ENCODE results near the gene CMTM8.

The CMTM8 gene

DNA sequence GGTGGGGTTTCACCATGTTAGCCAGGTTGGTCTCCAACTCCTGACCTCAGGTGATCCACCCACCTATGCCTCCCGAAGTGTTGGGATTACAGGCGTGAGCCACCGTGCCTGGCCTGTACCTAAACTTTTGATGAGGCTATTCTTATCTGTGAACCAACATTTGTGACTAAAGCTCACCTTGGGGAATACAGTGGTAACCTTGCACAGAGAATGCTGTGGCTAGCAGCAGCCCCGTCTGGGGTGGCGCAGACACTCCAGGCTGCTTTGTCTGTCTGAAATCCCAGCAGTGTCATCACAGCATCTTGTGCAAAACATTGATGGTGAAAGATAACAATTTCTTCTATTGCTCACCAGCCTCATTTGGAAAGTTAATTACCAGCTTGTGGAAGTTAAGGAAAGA, 58.9 kb downstream of the CMTM8 start:
- DNase-seq (ENCODE audit: low spot score in 2 of 2), result no peak
- H3K4me3 Mint-ChIP-seq, result no peak overlapping the region

DNA sequence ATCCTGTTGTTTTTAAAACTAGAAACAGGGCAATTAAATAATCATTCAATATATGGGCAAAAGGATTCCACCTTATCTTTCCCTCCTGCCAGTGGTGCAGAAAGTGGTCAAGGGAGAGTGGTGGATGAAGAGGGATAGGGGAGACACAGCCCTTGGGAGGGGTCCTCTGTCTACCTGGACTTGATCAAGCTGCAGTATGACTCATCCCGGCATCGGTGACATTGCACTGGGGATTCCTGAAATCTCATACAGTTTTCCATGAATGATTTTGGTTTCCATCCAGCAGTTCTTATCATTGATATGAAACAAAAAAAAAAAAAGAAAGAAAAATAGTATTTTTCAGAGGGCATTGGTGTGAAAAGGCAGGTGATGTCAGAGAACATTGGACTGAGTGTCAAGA, 62.9 kb downstream of the CMTM8 start:
- Mint-ChIP-seq H3K9me3 (no peaks in the 10 kb centered on the region), H3K27me3 (peaks cover 5% of the 10 kb centered on the region), H3K27ac (no peak overlapping the region), H3K4me1 (peaks cover 3% of the 10 kb centered on the region), H3K36me3 (no peaks in the 10 kb centered on the region), H3K4me3 (no peak overlapping the region)
- ATAC-seq (ENCODE audit: low read depth) (no peak), DNase-seq (ENCODE audit: low spot score in 2 of 2) (no peak)

More for the DNA sequence above, 58.9 kb downstream of the CMTM8 start:
- H3K36me3 Mint-ChIP-seq, result no peaks in the 10 kb centered on the region
- H3K9me3 Mint-ChIP-seq, result no peaks in the 10 kb centered on the region
- H3K4me1 Mint-ChIP-seq, result peaks cover 3% of the 10 kb centered on the region
- no peak overlapping the region for H3K27ac Mint-ChIP-seq
- peaks cover 1% of the 10 kb centered on the region for H3K27me3 Mint-ChIP-seq
- ATAC-seq (ENCODE audit: low read depth), result no peak

DNA sequence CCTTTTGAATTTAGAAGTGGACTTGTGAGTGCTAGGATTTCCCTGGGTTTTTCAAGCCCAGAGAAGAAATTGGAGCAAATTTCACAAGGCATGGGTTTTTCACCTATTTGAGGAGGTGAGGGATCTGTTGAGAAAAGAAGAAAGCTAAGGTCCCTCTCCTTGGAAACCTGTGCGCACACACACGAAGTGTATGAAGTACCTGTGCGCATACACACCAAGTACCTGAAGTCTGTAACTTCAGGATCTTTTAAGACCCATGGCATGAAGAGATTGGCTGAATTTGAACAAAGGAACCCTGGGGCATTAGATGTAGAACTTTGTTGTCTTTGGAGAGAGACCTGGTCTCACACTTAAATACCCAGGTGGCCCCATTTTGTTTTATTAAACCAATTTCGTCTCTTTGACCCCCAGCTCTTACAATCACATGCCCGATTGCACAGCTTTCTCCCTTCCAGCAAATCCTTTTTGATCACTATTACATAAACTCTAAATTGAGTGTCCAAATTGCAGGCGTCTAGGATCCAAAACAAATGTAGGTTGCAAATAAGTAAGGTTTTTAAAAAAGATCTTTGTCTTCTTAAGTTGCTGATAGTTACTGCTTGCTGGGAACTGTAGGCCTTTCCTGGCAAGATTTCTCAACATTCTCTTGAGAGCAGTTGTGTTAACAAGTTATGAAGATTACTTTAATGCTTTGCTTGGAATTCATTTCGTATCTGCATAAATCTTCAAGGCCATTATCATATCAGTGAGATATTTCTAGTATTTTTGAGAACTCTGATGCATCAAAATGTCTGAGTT, 64.3 kb downstream of the CMTM8 start:
- Mint-ChIP-seq H3K27me3 (peaks cover 10% of the 10 kb centered on the region), H3K36me3 (peaks cover 2% of the 10 kb centered on the region), H3K9me3 (no peaks in the 10 kb centered on the region), H3K4me1 (no peaks in the 10 kb centered on the region), H3K4me3 (no peak overlapping the region), H3K27ac (no peak overlapping the region)
- DNase-seq (ENCODE audit: low spot score in 2 of 2) (no peak), ATAC-seq (ENCODE audit: low read depth) (no peak)

DNA sequence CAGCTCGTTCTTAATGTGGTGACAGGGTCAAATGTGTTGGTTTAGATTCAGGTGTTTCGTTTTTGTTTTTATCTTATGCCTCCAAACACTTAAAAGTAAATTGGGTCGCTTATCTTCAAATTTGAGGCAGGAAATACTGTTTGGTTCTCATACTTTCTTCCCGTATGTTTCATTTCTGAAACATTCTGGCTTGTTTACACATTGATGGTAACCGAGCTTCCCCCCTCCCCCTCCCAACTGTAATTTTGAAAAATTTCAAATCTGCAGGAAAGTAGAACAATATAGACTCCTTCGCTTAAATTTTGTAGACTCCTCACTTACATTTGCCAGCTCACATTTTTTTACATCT, 64.9 kb downstream of the CMTM8 start:
- Mint-ChIP-seq H3K4me3 (no peak overlapping the region), H3K27ac (no peak overlapping the region), H3K36me3 (peaks cover 2% of the 10 kb centered on the region), H3K27me3 (peaks cover 10% of the 10 kb centered on the region), H3K9me3 (no peaks in the 10 kb centered on the region), H3K4me1 (no peaks in the 10 kb centered on the region)
- ATAC-seq (ENCODE audit: low read depth) (no peak), DNase-seq (ENCODE audit: low spot score in 2 of 2) (no peak)

DNA sequence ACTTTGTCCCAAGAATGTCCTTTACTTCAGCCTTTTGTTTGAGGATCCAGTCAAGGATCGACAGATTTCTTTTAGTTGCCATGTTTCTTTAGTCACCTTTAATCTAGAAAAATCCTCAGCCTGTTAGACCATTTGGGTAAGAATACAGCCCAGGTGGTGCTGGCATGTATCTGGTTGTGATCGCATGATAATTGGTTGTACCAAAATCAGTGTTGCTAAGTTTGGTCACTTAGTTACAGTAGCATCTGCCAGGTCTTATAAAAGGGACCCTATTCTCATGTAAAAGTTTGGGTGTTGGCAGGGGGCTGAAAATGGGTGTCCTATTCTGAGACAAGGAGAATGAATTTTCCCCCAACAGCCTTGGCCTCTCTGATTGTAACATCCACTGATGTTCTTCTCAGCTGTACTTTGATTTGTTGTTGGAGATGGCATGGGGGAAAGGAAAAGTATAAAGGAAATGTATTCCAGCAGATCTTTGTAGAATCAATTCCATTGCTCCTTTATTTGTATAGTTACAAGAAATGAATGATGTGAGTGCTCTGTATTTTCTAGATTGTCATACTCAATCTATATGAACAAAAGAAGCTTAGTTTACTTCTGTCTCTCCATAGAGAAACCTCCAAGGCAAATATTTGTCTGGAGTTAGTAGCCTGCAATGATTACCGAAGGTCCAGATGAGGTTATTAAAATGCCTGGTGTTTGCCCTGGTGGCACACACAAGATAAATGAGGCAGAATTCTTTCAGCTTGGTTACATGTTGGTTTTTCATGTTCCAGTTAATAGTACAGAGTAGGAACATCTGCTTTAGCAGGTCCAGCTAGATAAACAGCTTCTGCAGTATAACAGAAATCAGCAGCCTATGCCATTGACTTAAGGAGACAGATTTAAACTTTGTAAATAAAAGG, 65.7 kb downstream of the CMTM8 start:
- H3K4me1 Mint-ChIP-seq, result no peaks in the 10 kb centered on the region
- H3K27ac Mint-ChIP-seq, result no peak overlapping the region
- peaks cover 10% of the 10 kb centered on the region for H3K27me3 Mint-ChIP-seq
- no peak for DNase-seq (ENCODE audit: low spot score in 2 of 2)
- peaks cover 2% of the 10 kb centered on the region for H3K36me3 Mint-ChIP-seq
- ATAC-seq (ENCODE audit: low read depth), result no peak
- H3K4me3 Mint-ChIP-seq, result no peak overlapping the region
- H3K9me3 Mint-ChIP-seq, result no peaks in the 10 kb centered on the region

DNA sequence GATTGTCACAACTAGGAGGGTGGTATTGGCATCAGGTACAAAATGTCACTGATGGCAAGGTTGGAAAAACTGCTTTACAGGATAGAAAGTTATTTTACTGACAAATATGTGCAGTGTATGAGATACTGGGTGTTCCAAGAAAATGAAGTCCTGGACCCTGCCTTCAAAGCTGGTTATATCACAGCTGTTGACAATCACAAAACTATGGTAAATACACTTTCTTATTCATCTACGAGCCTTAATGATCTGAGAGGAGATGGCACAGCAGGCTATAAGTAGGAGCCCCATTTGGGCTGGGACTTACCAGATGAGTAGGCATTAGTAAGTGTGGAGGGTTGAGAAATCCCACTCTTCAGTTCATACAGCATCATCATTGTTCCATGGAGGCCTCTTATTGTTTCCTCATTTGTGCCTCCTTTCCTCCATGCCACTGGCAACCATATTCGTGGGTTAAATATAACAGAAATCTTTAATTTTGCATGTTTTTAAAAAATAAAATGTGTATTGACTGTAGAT, 66.9 kb downstream of the CMTM8 start:
- H3K27me3 Mint-ChIP-seq, result peaks cover 9% of the 10 kb centered on the region
- no peak for DNase-seq (ENCODE audit: low spot score in 2 of 2)
- peaks cover 2% of the 10 kb centered on the region for H3K36me3 Mint-ChIP-seq
- peaks cover 5% of the 10 kb centered on the region for H3K4me1 Mint-ChIP-seq
- no peak overlapping the region for H3K4me3 Mint-ChIP-seq
- no peaks in the 10 kb centered on the region for H3K9me3 Mint-ChIP-seq
- ATAC-seq (ENCODE audit: low read depth), result no peak
- H3K27ac Mint-ChIP-seq, result no peak overlapping the region

DNA sequence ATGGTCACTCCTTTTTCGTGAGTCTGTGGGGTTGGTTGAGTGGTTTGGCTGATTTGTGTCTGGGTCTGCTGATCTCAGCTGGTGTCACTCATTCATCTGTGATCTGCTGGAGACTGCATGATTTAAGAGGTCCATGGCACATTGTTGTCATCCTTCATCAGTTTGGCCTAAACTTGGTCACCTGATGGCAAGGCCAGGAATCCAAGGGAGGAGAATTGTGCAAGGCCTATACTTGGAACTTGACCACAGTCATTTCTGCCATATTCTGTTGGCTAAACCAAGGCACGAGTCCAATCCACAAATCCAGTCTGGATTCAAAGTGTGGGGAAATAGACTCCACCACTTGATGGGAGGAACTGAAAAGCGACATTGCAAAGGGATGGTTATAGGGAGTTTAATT, 67.6 kb downstream of the CMTM8 start:
- peaks cover 5% of the 10 kb centered on the region for H3K4me1 Mint-ChIP-seq
- ATAC-seq (ENCODE audit: low read depth), result no peak
- peaks cover 9% of the 10 kb centered on the region for H3K27me3 Mint-ChIP-seq
- DNase-seq (ENCODE audit: low spot score in 2 of 2), result no peak
- H3K27ac Mint-ChIP-seq, result no peak overlapping the region
- H3K36me3 Mint-ChIP-seq, result peaks cover 2% of the 10 kb centered on the region
- H3K4me3 Mint-ChIP-seq, result no peak overlapping the region
- H3K9me3 Mint-ChIP-seq, result no peaks in the 10 kb centered on the region

DNA sequence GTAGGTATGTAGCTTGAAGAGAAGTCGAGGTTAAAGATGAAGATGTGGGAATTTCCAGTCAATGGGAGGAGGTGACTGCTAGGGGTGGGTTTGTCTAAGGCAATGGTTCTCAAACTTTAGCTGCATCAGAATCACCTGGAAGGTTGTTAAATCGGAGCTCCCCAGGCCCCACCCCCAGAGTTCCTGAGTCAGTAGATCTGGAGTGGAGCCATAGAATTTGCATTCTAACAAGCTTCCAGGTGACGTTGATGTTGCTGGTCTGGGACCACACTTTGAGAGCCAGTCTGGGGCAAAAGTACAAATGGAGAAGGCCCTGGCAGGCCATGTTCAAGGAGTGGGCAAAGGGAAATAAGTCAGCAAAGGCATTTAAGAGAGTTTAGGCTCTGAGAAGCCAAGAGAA, 69.1 kb downstream of the CMTM8 start:
- ATAC-seq (ENCODE audit: low read depth), result no peak
- Mint-ChIP-seq H3K4me1 (peaks cover 5% of the 10 kb centered on the region), H3K27me3 (peaks cover 9% of the 10 kb centered on the region), H3K27ac (no peak overlapping the region), H3K4me3 (no peak overlapping the region), H3K9me3 (no peaks in the 10 kb centered on the region), H3K36me3 (peaks cover 2% of the 10 kb centered on the region)
- no peak for DNase-seq (ENCODE audit: low spot score in 2 of 2)

DNA sequence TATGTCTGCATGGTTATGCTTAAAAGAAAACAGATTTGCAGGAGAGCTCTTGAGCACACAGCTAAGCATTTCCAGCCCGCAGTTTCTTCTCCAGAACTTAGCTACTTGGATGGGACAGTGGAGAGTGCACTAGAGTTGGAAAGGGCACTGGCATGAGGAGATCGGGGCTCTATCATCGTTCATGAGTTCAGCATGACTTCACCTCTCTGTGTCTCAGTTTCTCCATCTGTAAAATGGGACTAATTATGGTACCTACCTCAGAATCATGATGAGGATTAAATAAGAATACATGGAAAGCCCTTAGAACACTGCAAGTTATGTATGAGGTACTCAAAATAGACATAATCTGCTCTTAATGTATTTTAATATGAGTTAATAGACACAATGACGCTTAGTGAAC, 69.9 kb downstream of the CMTM8 start:
- H3K36me3 Mint-ChIP-seq, result peaks cover 2% of the 10 kb centered on the region
- no peak for ATAC-seq (ENCODE audit: low read depth)
- H3K4me1 Mint-ChIP-seq, result peaks cover 5% of the 10 kb centered on the region
- H3K27me3 Mint-ChIP-seq, result peaks cover 9% of the 10 kb centered on the region
- H3K27ac Mint-ChIP-seq, result no peak overlapping the region
- H3K9me3 Mint-ChIP-seq, result no peaks in the 10 kb centered on the region
- no peak for DNase-seq (ENCODE audit: low spot score in 2 of 2)
- H3K4me3 Mint-ChIP-seq, result no peak overlapping the region

DNA sequence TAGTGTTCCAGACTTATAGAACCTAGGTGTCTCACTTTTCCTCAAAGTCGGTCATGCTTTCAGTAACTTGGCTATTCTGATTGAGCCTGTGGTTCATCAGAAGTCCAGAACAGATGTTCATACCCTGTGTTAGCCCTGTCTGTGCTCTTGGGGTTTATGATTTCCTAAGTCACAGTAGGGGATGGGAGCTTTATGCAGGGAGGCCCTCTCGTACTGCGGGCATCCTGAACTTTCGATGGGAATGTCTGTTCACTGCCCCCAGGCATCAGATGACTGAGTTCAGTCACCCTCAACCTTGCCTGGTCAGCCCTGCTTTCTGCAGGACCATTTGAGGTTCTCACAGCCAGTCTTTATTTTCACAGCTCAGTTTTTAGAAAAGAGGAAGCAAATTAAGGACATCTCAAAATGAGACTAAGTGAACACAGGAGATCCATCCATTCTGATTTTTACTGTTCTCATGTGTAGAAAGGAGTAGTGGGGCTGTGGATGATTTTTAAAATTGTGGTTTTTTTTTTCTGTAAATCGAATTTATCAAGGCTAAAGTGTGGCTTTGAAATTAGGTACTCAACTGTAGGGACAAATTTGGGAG, 71.3 kb downstream of the CMTM8 start:
- DNase-seq (ENCODE audit: low spot score in 2 of 2) (no peak), ATAC-seq (ENCODE audit: low read depth) (no peak)
- H3K27ac Mint-ChIP-seq, result no peak overlapping the region
- H3K4me3 Mint-ChIP-seq, result no peak overlapping the region
- peaks cover 5% of the 10 kb centered on the region for H3K4me1 Mint-ChIP-seq
- no peaks in the 10 kb centered on the region for H3K9me3 Mint-ChIP-seq
- H3K27me3 Mint-ChIP-seq, result peaks cover 9% of the 10 kb centered on the region
- H3K36me3 Mint-ChIP-seq, result peaks cover 2% of the 10 kb centered on the region

DNA sequence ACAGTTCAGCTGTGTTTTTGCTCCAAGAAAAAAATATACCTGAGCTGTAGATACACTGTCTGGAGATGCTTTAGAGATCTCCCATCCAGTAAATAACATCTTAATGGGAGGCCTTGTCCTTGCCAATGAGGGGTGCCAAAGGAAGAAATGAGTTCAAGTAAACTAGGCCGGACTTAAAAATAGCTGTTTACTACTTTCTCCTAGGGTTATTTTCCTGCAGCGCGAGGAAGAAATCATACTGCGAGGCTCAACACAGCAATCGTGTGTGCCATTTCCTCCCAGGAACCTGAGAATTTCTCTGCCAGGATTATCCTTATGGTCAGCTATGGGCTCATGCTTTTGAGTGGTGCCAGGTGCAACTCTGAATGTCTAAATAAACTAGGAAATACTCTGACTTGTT, 71.9 kb downstream of the CMTM8 start:
- Mint-ChIP-seq H3K4me1 (peaks cover 5% of the 10 kb centered on the region), H3K36me3 (peaks cover 2% of the 10 kb centered on the region), H3K4me3 (no peak overlapping the region), H3K9me3 (no peaks in the 10 kb centered on the region), H3K27ac (no peak overlapping the region), H3K27me3 (peaks cover 9% of the 10 kb centered on the region)
- no peak for DNase-seq (ENCODE audit: low spot score in 2 of 2)
- no peak for ATAC-seq (ENCODE audit: low read depth)

DNA sequence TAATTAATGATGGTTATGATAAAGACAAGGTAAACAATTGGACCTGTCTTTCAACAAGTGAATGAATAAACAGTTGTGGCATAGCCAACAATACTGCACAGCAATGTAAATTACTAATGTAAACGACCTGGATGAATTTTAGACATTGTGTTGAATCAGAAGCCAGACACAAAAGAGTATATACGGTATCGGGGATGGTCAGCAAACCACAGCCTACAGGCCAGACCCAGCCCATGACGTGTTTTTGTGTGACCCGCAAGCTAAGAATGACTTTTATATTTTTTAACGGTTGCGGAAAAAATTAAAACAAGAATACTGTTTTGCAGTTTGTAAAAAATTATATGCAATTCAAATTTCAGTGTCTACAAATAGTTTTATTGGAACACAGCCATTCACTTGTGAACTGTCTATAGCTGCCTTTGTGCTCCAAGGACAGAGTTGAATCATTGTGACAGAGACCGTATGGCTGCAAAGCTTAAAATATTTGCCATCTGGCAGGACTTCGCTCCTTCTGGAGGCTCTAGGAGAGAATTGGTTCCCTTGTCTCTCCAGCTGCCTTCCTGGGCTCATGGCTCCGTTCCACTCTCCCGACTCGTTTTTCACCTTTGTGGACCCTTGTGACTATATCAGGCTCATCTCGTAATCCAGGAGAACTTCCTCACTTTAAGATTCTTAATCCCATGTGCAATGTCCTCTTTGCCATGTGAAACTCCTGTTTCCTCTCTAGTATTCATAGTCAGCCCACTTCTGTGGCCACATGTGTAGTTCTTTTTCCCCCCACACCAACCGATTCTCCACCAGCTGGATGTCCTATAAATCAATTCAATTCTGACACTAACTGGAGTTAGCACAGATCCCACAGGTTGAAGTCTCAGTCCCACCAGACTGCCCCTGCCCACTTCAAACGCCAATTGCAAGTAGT, 72.7 kb downstream of the CMTM8 start:
- H3K4me1 Mint-ChIP-seq, result peaks cover 5% of the 10 kb centered on the region
- H3K4me3 Mint-ChIP-seq, result no peak overlapping the region
- ATAC-seq (ENCODE audit: low read depth) (no peak), DNase-seq (ENCODE audit: low spot score in 2 of 2) (no peak)
- peaks cover 2% of the 10 kb centered on the region for H3K36me3 Mint-ChIP-seq
- no peaks in the 10 kb centered on the region for H3K9me3 Mint-ChIP-seq
- H3K27ac Mint-ChIP-seq, result no peak overlapping the region
- peaks cover 6% of the 10 kb centered on the region for H3K27me3 Mint-ChIP-seq

DNA sequence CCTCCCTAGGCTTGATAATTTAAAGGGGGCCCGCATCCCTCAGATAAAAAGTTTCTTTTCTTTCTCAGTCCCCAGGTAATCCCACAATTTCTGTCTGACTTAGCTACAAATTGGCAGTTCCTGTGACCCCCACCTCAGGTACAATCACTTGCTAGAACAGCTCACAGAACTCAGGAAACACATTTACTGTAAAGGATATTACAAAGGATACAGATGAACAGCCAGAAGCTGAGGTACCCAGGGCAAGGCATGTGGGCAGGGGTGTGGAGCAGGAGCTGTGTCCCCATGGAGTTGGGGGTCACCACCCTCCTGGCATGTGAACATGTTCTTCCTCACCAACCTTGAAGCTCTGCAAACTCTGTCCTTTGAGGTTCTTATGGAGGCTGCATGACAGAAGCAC, 73.8 kb downstream of the CMTM8 start:
- H3K9me3 Mint-ChIP-seq, result no peaks in the 10 kb centered on the region
- H3K27ac Mint-ChIP-seq, result no peak overlapping the region
- H3K4me1 Mint-ChIP-seq, result peaks cover 5% of the 10 kb centered on the region
- peaks cover 1% of the 10 kb centered on the region for H3K36me3 Mint-ChIP-seq
- peaks cover 2% of the 10 kb centered on the region for H3K27me3 Mint-ChIP-seq
- no peak overlapping the region for H3K4me3 Mint-ChIP-seq
- ATAC-seq (ENCODE audit: low read depth), result no peak
- no peak for DNase-seq (ENCODE audit: low spot score in 2 of 2)

Measured in memory B cell (primary cell).